HG02981 (cell line): ENCODE results near the gene AGBL4.
A peak's percentile ranks its signal among the peaks of the same experiment; 100 is the strongest.

Source experiments
- ATAC-seq: cut with Tn5 transposase; IDR thresholded peaks from one replicate; pipeline ENCODE4 v1.9.1; 2021; ENCODE audit warnings: mild to moderate bottlenecking, moderate library complexity; ENCODE audit not compliant: unreplicated experiment

AGBL4 gene

DNA sequence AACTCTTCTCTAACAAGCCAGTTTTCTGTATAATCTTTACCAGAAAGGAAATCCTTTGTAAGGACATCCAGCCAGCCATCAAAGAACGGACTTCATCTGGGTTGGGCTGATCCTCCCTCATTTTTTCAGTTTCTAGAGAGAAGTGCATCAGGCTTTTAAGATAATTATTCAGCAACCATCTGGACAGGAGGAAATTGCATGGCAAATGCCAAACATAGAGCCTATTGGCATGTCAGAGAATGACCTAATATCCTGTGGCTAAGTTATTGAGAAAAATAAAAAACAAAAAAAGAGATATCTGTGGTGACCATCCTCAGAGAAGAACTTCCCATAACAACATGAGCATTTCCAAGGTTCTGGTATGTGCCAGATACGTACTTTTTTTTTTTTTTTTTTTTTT lies 1172.1 kb downstream of the AGBL4 start:
- no peak for ATAC-seq

DNA sequence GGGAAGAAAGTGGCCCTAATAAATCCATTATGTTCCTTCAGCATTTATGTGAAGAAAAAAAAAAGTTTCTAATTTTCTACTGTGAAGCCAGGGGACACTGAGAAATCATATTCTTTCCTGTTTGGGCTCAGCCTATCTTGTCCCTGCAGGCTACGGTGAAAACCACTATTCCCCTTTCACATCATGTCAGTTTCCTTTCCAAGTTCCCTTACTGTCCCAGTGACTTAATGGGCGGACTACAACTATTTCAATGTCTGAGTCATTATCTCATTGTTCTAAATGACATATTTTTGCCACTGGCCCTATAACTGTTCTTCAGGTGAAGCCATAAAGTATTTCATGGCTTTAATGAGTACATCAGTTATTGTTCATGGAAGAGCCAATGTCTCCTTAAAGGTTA lies 1175.7 kb downstream of the AGBL4 start:
- ATAC-seq, result no peak

DNA sequence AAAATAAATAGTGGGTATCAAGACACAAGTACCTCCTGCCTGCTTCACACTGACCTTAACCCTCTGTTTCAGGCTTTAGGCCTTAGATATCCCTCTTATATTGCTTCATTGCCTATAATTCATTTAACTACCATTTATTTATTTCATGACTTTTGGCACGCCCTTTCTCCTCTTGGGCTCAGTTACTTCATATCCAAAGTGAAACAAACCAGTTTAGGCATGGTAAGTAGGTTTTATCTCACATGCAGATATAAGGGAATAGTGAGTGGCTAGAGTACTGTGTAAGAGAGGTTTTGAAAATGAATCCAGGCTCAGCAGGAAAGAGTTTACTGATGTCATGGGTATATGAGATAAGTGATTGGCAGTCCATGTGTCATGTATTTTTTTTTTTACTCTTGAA lies 1177.3 kb downstream of the AGBL4 start:
- no peak for ATAC-seq

DNA sequence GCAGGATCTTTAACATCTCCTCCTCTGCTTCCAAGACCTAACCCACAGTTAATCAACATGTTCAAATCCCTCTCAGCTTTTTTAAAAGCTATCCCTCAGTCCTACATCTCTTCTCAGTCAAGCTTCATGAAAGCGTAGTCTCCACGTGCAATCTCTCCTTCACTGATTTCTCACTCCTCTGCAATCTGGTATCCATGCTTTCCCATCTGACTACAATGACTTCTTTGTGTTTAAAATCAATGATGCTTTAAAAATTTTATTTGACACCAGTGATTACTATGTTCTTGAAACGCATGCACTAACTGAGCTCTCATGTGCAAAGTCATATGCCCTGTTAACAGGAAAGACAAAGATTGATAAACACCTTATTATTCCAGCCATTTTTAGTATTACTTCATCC lies 1179.6 kb downstream of the AGBL4 start:
- no peak for ATAC-seq

DNA sequence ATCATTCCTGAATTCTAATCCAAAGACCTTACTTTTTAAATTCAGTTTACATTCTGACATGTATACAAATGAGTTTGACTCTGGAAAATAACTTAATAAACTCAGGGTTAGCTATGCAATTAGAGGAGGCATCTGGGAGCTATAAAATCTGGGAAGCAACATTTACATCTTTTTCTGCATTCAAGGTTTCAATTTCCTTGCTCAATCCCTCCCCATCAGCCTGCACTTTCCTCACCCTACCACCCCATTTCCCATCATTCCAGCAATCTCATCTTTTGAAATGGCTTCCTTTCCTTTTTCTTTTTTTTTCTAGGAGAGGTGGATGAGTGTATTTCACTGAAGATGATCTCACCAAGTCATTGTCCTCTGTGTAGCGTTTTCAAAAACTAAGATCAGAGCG lies 1181.8 kb downstream of the AGBL4 start:
- no peak for ATAC-seq

DNA sequence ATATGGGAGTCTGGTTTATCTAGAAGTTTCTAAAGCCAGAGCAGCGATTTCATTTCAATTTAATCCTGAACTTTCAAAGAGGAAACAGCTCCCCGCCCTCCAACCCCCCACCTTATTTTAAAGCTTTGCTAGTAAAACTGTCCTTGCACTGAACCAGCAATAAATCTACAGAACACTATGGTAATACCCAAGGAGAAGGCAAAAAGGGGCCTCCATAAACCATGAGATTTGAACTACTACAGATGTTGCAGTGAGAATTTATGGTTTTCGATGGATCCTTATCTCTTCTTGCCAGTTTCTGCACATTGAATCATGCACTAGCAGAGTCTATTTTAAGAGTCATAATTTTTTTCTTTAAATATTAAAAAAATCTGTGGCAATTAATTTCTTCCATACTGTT lies 1182.3 kb downstream of the AGBL4 start:
- no peak for ATAC-seq

DNA sequence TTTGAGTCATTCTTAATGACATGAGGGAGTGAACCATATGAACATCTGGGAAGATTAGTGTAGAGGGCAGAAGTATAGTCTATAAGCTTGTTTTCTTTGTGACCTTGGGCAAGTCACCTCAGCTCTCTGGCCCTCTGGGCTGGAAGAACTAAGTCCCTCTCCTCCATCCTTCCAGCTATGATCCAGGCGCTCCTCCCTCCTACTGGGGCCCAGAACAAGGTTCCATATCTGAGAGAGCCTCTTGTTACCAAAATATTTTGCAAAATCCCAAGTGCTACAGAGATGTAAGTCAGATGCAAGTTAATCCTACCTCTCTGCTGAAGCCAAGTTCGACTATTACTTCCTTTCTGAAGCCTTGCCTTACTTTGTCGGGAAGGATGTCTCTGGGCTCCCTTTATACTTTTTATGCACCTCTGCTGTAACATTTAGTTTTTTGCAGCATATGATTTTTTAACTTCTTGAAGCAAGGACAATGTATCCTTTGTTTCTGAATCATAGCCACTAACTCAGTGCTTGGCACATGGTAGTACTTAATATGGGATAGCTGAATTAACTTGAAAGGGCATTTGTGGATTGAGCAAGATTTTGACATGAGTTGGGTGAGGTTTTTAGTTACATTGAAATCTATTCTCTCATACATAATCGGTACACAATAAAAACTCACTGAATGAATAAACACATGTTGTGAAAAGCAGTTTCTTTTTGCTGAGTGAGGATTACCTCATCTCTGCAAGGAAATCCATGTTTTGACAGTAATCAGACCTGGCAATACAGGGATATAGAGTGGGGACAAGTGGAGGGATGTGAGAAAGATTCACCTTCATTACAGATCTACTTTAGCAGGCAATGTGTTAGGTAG lies 1192.4 kb downstream of the AGBL4 start:
- no peak for ATAC-seq

DNA sequence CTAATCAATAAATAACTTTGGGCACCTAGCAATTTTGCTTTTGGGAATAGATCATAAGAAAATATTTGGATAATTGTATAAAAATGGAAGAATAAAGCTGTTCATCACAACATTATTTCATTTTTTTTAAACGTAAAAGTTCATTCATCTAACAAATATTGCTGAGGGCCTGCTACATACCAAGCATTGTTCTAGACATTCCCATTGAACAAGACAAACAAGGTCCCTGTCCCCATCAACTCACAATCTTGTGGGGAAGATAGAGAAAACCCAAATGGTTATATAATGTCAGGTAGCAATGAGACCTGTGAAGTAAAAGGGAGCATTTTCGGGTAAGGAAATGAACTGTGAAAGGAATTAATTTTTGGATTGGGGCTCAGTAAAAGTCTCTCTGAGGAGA lies 1193.0 kb downstream of the AGBL4 start:
- ATAC-seq, result no peak

DNA sequence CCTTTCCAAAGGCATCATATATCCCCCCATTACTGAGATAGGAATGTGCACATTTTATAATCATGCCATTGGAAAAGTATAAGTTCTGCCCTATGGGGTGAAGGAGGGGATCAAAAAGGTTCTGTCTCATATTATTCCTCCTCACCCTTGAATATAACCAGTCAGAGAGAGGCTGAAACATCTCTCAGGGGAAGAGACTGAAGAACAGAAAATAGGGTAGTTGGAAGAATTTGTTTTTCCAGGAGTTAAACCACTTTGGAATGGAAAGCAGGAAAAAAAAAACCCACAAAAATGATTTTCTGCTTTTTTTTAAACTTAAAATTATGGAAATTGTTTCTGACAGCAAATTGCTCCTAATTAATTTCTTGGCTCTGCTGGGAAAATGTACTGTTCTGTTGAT lies 1194.3 kb downstream of the AGBL4 start:
- ATAC-seq, result no peak

DNA sequence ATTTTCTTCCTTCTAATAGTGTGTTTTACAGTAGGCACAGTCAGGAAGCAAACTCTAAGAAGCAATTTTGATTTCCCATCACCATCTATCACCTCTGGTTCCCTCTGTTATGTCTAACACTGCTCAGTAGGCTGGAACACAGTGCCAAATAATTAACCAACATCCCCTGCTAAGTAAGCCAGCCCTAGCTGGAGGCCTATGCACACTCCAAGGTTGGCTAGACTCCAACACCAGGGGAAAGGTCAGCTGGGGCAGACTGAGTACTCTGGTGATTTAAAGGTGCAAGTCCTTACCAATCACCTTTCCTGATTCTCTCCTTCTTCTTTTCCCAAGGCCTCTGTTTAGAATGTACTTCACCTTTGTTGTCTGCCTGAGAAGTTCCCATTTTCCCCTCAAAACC lies 1200.6 kb downstream of the AGBL4 start:
- peak; percentile 53 for ATAC-seq

DNA sequence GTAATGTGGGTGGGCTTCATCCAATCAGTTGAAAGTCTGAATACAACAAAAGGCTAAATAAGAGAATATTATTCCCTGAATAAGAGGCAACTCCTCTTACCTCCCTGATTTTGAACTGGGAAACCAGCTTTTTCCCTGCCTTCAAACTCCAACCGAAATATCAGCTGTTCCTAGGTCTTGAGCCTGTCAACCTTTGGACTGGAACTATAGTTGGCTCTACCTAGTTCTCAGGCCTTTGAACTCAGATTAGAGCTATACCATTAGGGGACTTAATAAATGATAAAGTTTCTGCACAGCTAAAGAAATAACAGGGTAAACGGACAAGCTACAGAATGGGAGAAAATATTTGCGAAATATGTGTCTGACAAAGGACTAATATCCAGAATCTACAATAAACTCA lies 1203.3 kb downstream of the AGBL4 start:
- ATAC-seq, result no peak

DNA sequence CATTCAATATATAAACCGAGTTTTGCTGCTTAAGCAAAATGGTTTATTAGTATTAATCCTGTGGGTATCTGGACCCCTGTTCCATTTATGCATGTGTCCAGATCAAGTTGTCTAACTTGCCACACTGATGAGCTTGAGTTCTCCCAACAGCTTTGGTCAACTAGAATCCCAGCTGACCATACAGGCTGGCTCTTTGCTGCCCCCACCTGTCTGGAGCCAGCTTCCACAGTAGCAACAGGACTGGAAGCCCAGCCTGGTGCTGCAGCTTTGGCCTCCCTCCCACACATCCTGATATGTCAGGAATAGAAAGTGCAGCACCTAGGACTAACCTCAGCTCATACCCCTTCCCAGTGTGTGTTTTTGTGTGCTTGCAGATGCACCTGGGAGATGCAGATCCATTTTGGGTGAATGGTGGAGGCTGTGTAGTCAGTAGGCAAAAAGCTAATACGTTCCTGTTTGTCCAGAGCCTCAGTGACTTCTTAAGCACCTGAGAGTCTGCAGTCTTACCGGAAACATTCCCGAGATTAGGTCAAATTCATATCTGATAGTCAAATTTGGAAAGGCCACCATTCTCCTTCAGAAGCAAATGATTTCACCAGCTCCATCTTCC lies 1206.1 kb downstream of the AGBL4 start:
- ATAC-seq, result peak; percentile 92

DNA sequence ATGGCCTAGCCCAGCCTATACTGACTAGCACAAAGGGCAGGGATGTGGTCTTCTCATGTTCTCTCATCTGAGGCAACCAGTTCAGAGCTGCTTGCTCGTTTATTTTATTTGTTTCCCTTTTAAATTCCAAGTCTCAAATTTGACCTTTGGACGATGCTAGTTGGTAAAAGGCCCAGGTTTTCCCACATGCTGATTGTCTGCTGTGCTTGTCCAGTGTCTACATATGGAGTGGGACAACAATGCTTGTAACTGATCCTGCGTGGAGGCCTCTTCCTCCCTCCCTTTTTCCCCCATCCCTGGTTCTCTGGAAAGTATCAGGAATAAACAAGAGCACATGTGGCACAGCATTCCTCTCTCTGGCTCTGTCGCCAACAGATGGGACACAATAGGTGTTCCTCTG lies 1213.0 kb downstream of the AGBL4 start:
- ATAC-seq, result no peak

DNA sequence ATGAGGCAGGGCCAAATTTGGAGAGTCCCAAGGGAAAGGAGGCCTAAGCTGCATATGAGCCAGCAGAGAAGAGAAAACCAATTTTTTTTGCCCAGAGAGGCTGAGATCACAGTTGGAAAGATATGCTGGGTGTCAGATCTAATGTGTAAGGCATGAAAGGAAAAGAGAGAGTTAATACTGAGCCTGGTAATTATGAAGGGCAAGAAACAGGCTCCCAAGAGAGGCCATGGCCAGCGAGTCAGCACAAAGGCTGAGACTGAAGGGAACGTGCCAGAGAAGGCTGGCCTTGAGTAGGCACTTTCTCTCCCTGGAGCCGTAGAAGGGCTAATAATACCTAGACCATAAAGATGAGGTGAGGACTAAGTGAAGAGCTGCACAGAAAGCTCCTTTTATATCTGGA lies 1215.3 kb downstream of the AGBL4 start:
- ATAC-seq, result no peak

DNA sequence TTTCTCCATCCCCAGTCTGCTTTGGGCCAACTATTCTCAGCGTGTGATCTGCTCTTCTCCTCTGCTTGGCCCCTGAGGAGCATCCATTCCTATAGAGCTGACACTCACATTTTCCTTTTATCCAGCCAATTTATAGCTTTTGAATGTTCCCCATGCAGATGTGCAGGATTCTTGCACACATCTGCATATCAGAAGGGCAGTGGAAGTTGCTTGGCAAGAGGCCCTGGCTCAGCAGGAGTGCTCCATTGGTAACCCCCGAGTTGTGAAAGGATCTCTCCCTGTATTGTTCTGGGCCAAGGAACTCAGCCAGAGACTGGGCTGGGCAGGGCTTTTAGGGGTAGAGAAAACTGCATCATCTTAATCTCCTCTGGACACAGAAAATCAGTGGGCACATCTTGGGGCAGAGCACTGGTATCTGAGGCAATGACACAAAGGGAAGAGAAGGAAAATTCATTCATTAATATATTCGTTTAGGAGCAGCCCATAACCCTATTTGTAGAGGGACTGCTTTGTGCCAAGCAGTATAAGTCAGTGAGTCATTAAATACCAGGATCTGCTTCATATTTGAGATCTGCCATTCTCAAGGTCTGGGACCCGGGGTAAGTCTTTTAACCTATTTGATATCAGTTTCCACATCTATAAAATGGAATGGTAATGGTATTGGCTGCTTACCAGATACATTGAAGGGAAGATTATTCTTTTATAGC lies 1216.0 kb downstream of the AGBL4 start:
- no peak for ATAC-seq

DNA sequence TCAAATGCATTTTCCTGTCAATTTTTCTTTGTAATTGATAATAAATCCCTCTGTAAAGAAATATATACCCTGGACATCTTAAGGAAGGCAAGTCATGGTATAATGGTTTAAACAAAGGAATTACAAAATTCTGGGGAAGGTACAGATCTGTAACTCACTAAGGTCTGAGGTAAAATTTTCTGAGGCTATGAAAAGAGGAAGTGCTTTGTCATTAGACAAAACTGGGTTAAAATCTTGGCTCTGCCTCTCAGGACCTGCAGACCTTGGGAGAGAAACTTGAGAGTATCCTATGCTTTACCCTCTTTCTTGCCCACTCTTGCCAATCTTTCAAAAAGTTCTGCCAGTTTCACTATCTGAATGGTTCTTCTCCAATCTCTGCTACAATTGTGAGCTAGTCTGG lies 1220.3 kb downstream of the AGBL4 start:
- peak; percentile 59 for ATAC-seq

DNA sequence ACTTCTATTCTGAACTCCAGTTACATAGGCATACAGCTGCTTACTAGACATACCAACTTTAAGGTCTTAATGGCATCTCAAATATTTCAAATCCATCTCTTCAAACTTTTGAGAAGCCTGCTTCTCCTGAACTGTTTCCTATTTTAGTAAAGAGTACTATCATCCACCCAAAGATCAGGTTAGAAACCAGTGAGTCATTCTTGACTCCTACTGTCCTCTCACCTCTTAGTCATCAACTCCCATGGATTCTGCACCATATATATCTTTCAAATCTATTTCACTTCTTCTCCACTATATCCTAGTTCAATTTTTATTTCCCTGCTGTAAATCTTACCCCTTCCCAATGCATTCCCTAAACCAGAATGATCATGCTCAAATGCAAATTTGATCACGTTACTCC lies 1228.9 kb downstream of the AGBL4 start:
- no peak for ATAC-seq

DNA sequence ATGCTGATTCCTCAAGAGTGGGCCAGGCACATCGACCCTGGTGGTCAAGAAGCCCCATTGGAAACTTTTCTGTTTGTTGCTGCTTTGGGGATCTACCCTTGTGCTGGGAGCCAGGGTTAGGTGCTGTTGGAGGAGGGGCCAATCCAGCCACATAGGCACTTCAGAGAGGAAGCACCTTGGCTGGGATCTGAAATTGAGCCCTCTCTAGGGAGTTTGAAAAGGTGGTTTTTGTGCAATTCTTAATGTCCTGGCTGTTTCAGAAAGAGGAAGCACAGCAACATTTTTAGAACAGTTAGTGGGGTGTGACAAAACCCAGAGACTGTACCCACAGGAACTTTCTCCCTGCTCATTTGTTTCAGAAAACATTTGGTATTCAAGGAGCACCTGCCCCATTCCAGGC lies 1229.9 kb downstream of the AGBL4 start:
- peak; percentile 82 for ATAC-seq

DNA sequence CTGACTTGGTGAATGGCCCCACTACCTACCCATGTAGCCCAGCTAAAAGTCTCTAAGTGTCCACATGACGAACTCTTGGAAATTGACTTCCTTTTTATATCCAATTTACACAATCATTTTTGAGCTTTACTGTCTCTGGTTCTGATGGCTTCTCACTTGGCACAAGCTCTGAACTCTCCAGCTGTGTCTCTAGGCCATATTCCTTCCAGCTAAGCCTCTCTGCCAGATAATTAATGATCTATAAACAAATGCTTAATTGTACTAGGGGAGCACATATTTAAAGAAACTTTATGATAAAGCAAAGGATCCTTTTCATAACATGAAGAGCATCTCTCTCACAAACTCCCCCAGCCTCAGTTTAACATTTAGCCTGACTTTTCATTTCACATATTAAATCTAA lies 1230.8 kb downstream of the AGBL4 start:
- no peak for ATAC-seq

DNA sequence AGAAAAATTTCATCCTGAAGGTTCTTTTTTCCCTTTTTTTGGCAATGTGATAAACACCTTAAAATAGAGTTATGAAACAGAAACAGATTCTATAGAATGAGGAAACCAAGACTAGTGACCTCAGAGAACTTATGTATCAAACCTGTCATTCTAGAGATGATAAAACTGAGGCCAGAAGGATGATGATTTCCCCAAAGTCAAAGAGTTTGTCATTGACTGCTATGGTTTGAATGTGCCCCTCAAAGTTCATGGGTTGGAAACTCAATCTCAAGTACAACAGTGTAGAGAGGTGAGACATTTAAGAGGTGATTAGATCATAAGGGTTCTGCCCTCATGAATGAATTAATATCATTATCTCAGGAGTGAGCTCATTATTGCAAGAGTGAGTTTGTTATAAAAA lies 1233.4 kb downstream of the AGBL4 start:
- ATAC-seq, result peak; percentile 39

DNA sequence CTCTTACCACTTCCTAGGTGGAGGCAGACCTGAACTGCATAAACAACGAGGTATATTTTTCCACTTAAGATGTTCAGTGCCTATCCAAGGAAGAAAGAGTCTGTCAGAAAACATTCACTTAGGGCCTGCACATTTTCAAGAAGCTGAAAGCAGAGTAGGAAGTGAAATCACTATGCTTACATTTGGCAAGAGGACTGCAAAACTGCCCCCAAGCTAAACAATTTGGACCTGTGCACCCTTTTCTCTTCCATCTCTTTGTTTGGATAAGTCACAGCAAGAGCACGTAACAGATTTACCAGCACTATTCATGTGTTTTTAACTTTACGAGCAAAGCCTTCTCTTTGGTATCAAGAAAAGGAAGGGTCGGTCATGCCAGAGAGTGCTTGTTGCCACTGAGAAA lies 1233.9 kb downstream of the AGBL4 start:
- ATAC-seq, result no peak

DNA sequence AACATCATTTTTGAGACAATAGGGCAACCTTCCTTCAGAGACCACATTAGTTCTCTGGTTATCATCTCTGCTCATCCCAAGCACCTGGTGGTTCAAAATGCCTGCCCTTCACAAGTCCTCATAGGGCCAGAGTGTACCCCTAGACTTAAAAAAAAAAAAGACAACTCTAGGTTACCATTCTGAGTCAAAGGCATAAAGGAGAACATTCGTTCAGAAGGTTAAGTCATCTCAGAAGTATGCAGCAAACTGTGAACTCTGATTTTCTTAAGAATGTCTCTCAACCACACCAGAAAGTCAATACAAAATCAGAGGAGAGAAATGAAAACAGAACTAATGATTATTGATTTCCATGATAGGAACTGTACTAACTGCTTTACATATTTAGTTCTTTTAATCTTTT lies 1237.9 kb downstream of the AGBL4 start:
- no peak for ATAC-seq
